Measurements from ENCODE around the gene LGALS1. TPM values are rescaled to one million over a fixed set of nuclear protein-coding genes. Genes with fewer than 3 reads are reported as not detected.
A peak's percentile ranks its signal among the peaks of the same experiment; 100 is the strongest.

LGALS1 gene
- total RNA-seq, 1 experiment from 2014 or later = 32.8 TPM

GRCh38 chr22:37633089-37633624 lies 42.3 kb upstream of the LGALS1 start:
- Histone ChIP-seq H3K4me1 (ENCODE audit: insufficient read depth, low read length) (peaks cover 2% of the 10 kb centered on the region; the same call in 1 of the 2 replicates), H3K23ac (ENCODE audit: insufficient read length, low read depth, low read length) (no peak overlapping the region), H3K27ac (ENCODE audit: insufficient read length, low read depth, low read length) (no peak overlapping the region), H3K9ac (ENCODE audit: extremely low read depth, insufficient read length, low read length) (no peak overlapping the region), H3K4me2 (ENCODE audit: insufficient read depth, insufficient read length, low read length) (no peak overlapping the region), H2BK120ac (ENCODE audit: low read depth, low read length, poor library complexity, severe bottlenecking) (no peak overlapping the region), H2BK12ac (ENCODE audit: insufficient read length, low read depth, low read length) (no peak overlapping the region), H4K8ac (replicated peaks; ENCODE audit: insufficient read length, low read depth, low read length) (no peak overlapping the region), H2BK5ac (ENCODE audit: insufficient read length, low read length) (no peak overlapping the region), H2BK15ac (ENCODE audit: low read depth, low read length) (no peak overlapping the region), H2AK5ac (ENCODE audit: insufficient read length, low read length) (no peak overlapping the region), H4K91ac (ENCODE audit: insufficient read length, low read depth, low read length) (no peak overlapping the region), H3K14ac (ENCODE audit: insufficient read depth, low read length) (no peak overlapping the region), H4K5ac (ENCODE audit: insufficient read length, low read depth, low read length) (no peak overlapping the region), H3K4ac (ENCODE audit: low read depth, low read length) (no peak overlapping the region), H3K9me3 (ENCODE audit: control insufficient read depth, low read depth, low read length) (no peaks in the 10 kb centered on the region), H3K79me2 (ENCODE audit: insufficient read depth, low read length) (no peaks in the 10 kb centered on the region), H3K23me2 (ENCODE audit: insufficient read length, low read depth, low read length, poor library complexity, severe bottlenecking) (no peaks in the 10 kb centered on the region), H2BK20ac (ENCODE audit: low read depth, low read length, poor library complexity, severe bottlenecking) (no peak overlapping the region), H3K79me1 (ENCODE audit: insufficient read depth, low read depth, low read length, poor library complexity, severe bottlenecking) (no peaks in the 10 kb centered on the region), H3K56ac (ENCODE audit: insufficient read length, low read depth, low read length) (no peak overlapping the region), H3K18ac (ENCODE audit: insufficient read length, low read depth, low read length) (no peak overlapping the region), H3K27me3 (ENCODE audit: insufficient read depth, low read length) (no peaks in the 10 kb centered on the region), H3T11ph (ENCODE audit: low read length) (no peak overlapping the region), H4K20me1 (ENCODE audit: control insufficient read depth, insufficient read depth, insufficient read length) (no peaks in the 10 kb centered on the region), H2AFZ (ENCODE audit: low read length) (no peak overlapping the region)
- no peak for DNase-seq
- no peaks in the 10 kb centered on the region for H3K27me3 Mint-ChIP-seq (ENCODE audit: low read depth)
- peaks cover 0 to 12% (median 11%) of the 10 kb centered on the region in 3 experiments; a peak in 5 of 7 replicates for H3K36me3 Mint-ChIP-seq (ENCODE audit: insufficient read depth in 1 of 3, low read depth in 3 of 3)
- TF ChIP-seq CTCF (conservative IDR thresholded peaks at IDR 0.05) = no peak
- peak overlapping the region in 1 of 2 experiments; percentile 0; a peak in 2 of 5 replicates for H3K4me3 Mint-ChIP-seq
- H3K27ac Mint-ChIP-seq = peak overlapping the region; percentile 4 to 89 (median 49); a peak in 5 of 7 replicates
- H3K4me1 Mint-ChIP-seq = peaks cover 24 to 29% of the 10 kb centered on the region in 2 experiments
- H3K9me3 Mint-ChIP-seq = no peaks in the 10 kb centered on the region
- no CpG with 5 or more reads among the region's 11 CpGs for WGBS (ENCODE audit: extremely low coverage, insufficient read length, low lambda C conversion rate)
